ENCODE measurements around the gene KEAP1. TPM values are rescaled to one million over a fixed set of nuclear protein-coding genes. Genes with fewer than 3 reads are reported as not detected.
"Not testable (repeated sequence)": the region's sequence is repeated elsewhere in the genome, so short reads cannot be mapped to it uniquely, and the experiment has no call there.

KEAP1 gene
- polyA plus RNA-seq, 4 donors = 35.1 to 73.8 (median 56.4) TPM

DNA sequence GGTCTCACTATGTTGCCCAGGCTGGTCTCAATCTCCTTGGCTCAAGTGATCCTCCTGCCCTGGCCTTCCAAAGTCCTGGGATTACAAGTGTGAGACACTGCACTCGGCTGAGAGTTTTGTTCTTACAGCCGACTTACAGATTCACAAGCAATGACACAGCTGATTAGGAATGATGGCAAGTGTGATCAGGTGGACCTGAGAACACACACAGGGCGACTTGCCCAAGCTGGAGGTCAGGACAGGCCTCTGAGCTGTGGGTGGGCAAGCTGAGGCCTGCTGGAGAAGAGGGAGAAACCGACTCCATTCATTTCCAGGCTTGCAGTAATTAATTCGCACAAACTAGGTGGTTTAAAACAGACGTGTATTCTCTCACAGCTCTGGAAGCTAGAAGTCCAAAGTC, 32.5 kb upstream of the KEAP1 start:
- peaks cover 0 to 5% of the 10 kb centered on the region in 2 donors for H3K9me3 ChIP-seq (ENCODE audit: control insufficient read depth in 2 of 2, insufficient read depth in 1 of 2, low read depth in 1 of 2, low read length in 1 of 2)
- DNase-seq (no peak), FAIRE-seq (no peak)
- no peaks in the 10 kb centered on the region for H3K4me1 ChIP-seq (ENCODE audit: control insufficient read depth in 3 of 3, insufficient read depth in 2 of 3, low read depth in 1 of 3, low read length in 2 of 3)
- 42 to 74% (median 51%) methylated on average over 6 of the region's 6 CpGs for WGBS, 3 donors
- H3K36me3 ChIP-seq (ENCODE audit: control insufficient read depth in 3 of 3, insufficient read depth in 2 of 3, low read depth in 1 of 3, low read length in 3 of 3) = no peaks in the 10 kb centered on the region
- H3K27me3 ChIP-seq (ENCODE audit: control insufficient read depth in 3 of 3, insufficient read depth in 3 of 3, low read length in 3 of 3) = peaks cover 0 to 5% (median 0%) of the 10 kb centered on the region in 3 donors
- H3K27ac ChIP-seq (ENCODE audit: low read depth in 1 of 3, low read length in 2 of 3) = no peak overlapping the region
- no peak overlapping the region for H3K4me3 ChIP-seq (ENCODE audit: low read depth in 1 of 3, low read length in 3 of 3)

DNA sequence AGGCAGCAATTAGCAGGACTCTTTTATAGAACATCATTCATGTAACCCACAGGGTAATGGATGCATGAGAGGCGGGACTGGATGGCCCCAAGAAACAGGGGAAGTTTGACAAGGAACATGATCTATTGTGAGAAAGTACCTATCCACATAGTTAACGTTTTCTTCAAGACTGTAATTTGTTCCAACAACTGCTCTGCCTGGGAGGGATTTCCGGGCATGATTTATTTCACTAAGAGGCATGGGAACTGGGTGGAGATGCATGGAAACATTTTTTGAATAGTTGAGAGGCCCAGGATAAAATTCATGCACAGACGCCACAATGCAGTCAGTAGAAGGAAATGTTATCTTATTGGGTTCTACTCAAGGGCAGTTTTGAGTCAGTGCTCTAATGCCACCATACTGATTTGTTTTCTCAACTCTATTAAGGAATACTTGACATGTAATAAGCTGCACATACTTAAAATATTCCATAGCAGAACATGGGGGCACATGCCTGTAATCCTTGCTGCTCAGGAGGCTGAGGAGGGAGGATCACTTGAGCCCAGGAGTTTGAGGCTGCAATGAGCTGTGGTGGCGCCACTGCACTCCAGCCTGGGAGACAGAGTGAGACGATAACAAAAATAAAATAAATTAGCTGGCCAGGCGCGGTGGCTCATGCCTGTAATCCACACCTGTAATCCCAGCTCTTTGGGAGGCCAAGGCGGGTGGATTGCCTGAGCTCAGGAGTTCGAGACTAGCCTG, 30.7 kb upstream of the KEAP1 start:
- Histone ChIP-seq H3K27ac (ENCODE audit: low read depth in 1 of 3, low read length in 2 of 3) (no peak overlapping the region), H3K27me3 (ENCODE audit: control insufficient read depth in 3 of 3, insufficient read depth in 3 of 3, low read length in 3 of 3) (peaks cover 0 to 5% (median 0%) of the 10 kb centered on the region in 3 donors), H3K4me1 (ENCODE audit: control insufficient read depth in 3 of 3, insufficient read depth in 2 of 3, low read depth in 1 of 3, low read length in 2 of 3) (no peaks in the 10 kb centered on the region), H3K4me3 (ENCODE audit: low read depth in 1 of 3, low read length in 3 of 3) (no peak overlapping the region), H3K9me3 (ENCODE audit: control insufficient read depth in 2 of 2, insufficient read depth in 1 of 2, low read depth in 1 of 2, low read length in 1 of 2) (peaks cover 0 to 5% of the 10 kb centered on the region in 2 donors), H3K36me3 (ENCODE audit: control insufficient read depth in 3 of 3, insufficient read depth in 2 of 3, low read depth in 1 of 3, low read length in 3 of 3) (no peaks in the 10 kb centered on the region)
- no peak for FAIRE-seq
- WGBS, 3 donors = 68 to 82% (median 78%) methylated on average over 10 of the region's 10 CpGs
- DNase-seq = no peak

DNA sequence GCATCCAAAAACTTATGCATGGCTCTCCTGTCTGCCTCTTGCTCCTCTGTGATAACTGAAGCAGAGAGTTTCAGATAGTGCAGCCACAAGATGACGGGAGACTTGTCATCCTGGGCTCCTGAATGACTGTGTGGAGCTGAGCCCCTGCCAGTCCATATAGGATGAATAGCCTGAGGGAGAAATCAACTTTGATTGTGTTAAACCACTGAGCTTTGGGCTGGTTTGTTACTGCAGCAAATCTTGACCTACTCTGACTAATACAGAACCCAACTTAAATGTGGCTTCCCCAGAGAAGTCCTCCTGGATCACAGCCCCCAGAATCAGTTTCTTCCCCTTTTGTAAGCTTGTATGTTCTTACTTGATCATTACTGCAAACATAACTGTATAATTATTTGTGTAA, 29.3 kb upstream of the KEAP1 start:
- Histone ChIP-seq H3K4me3 (ENCODE audit: low read depth in 1 of 3, low read length in 3 of 3) (no peak overlapping the region), H3K9me3 (ENCODE audit: control insufficient read depth in 2 of 2, insufficient read depth in 1 of 2, low read depth in 1 of 2, low read length in 1 of 2) (peaks cover 0 to 5% of the 10 kb centered on the region in 2 donors), H3K4me1 (ENCODE audit: control insufficient read depth in 3 of 3, insufficient read depth in 2 of 3, low read depth in 1 of 3, low read length in 2 of 3) (no peaks in the 10 kb centered on the region), H3K27me3 (ENCODE audit: control insufficient read depth in 3 of 3, insufficient read depth in 3 of 3, low read length in 3 of 3) (peaks cover 0 to under 1% (median 0%) of the 10 kb centered on the region in 3 donors), H3K27ac (ENCODE audit: low read depth in 1 of 3, low read length in 2 of 3) (no peak overlapping the region), H3K36me3 (ENCODE audit: control insufficient read depth in 3 of 3, insufficient read depth in 2 of 3, low read depth in 1 of 3, low read length in 3 of 3) (no peaks in the 10 kb centered on the region)
- FAIRE-seq (no peak), DNase-seq (no peak)
- 83 to 94% (median 85%) methylated on average over 1 of the region's 1 CpG for WGBS, 3 donors

- H3K4me1 ChIP-seq (ENCODE audit: control insufficient read depth in 3 of 3, insufficient read depth in 2 of 3, low read depth in 1 of 3, low read length in 2 of 3); H3K4me3 ChIP-seq (ENCODE audit: low read depth in 1 of 3, low read length in 3 of 3); H3K36me3 ChIP-seq (ENCODE audit: control insufficient read depth in 3 of 3, insufficient read depth in 2 of 3, low read depth in 1 of 3, low read length in 3 of 3); H3K27me3 ChIP-seq (ENCODE audit: control insufficient read depth in 3 of 3, insufficient read depth in 3 of 3, low read length in 3 of 3); FAIRE-seq; H3K27ac ChIP-seq (ENCODE audit: low read depth in 1 of 3, low read length in 2 of 3); DNase-seq; H3K9me3 ChIP-seq (ENCODE audit: control insufficient read depth in 2 of 2, insufficient read depth in 1 of 2, low read depth in 1 of 2, low read length in 1 of 2): not testable (repeated sequence)
- 88 to 92% (median 89%) methylated on average over 8 of the region's 8 CpGs for WGBS, 3 donors
Measured at GRCh38 chr19:10526887-10527286, 23.7 kb upstream of the KEAP1 start.

- no peaks in the 10 kb centered on the region for H3K9me3 ChIP-seq (ENCODE audit: control insufficient read depth in 2 of 2, insufficient read depth in 1 of 2, low read depth in 1 of 2, low read length in 1 of 2)
- 74 to 90% (median 87%) methylated on average over 7 of the region's 7 CpGs for WGBS, 3 donors
- FAIRE-seq (no peak), DNase-seq (no peak)
- no peak overlapping the region for H3K4me3 ChIP-seq (ENCODE audit: low read depth in 1 of 3, low read length in 3 of 3)
- H3K27me3 ChIP-seq (ENCODE audit: control insufficient read depth in 3 of 3, insufficient read depth in 3 of 3, low read length in 3 of 3) = peaks cover 0 to 15% (median 4%) of the 10 kb centered on the region in 3 donors
- no peaks in the 10 kb centered on the region for H3K4me1 ChIP-seq (ENCODE audit: control insufficient read depth in 3 of 3, insufficient read depth in 2 of 3, low read depth in 1 of 3, low read length in 2 of 3)
- H3K36me3 ChIP-seq (ENCODE audit: control insufficient read depth in 3 of 3, insufficient read depth in 2 of 3, low read depth in 1 of 3, low read length in 3 of 3) = no peaks in the 10 kb centered on the region
- H3K27ac ChIP-seq (ENCODE audit: low read depth in 1 of 3, low read length in 2 of 3) = no peak overlapping the region
Measured at GRCh38 chr19:10525636-10526035, 22.5 kb upstream of the KEAP1 start.

- WGBS, 3 donors = 72 to 80% (median 73%) methylated on average over 3 of the region's 3 CpGs
- no peaks in the 10 kb centered on the region for H3K9me3 ChIP-seq (ENCODE audit: control insufficient read depth in 2 of 2, insufficient read depth in 1 of 2, low read depth in 1 of 2, low read length in 1 of 2)
- DNase-seq = no peak
- no peak overlapping the region for H3K4me3 ChIP-seq (ENCODE audit: low read depth in 1 of 3, low read length in 3 of 3)
- no peak for FAIRE-seq
- no peak overlapping the region for H3K27ac ChIP-seq (ENCODE audit: low read depth in 1 of 3, low read length in 2 of 3)
- H3K27me3 ChIP-seq (ENCODE audit: control insufficient read depth in 3 of 3, insufficient read depth in 3 of 3, low read length in 3 of 3) = peaks cover 0 to 37% (median 11%) of the 10 kb centered on the region in 3 donors
- no peaks in the 10 kb centered on the region for H3K4me1 ChIP-seq (ENCODE audit: control insufficient read depth in 3 of 3, insufficient read depth in 2 of 3, low read depth in 1 of 3, low read length in 2 of 3)
- no peaks in the 10 kb centered on the region for H3K36me3 ChIP-seq (ENCODE audit: control insufficient read depth in 3 of 3, insufficient read depth in 2 of 3, low read depth in 1 of 3, low read length in 3 of 3)
Measured at GRCh38 chr19:10523135-10523636, 20.0 kb upstream of the KEAP1 start.

DNA sequence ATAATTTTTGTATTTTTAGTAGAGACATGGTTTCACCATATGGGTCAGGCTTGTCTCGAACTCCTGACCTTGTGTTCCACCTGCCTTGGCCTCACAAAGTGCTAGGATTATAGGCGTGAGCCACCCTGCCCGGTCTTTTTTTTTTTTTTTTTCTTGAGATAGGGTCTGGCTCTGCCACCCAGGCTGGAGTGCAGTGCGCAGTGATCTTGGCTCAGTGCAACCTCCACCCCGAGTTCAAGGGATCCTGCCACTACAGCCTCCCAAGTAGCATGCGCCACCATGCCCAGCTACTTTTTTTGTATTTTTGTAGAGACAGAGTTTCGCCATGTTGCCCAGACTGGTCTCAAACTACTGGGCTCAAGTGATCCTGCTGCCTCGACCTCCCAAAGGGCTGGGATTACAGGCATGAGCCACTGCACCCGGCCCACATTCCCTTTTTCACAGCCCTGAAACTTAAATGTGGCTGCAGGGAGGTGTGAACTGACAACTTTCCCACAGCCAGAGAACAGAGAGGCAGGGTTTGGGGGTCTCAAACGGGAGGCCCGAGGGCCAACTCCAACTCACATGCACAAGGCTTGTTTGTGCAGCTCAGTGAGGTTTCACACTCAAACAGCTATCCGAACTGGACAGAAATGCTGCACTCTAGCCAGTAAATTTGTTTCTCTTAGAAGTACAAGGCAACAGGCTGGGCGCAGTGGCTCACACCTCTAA, 18.5 kb upstream of the KEAP1 start:
- no peaks in the 10 kb centered on the region for H3K4me1 ChIP-seq (ENCODE audit: control insufficient read depth in 3 of 3, insufficient read depth in 2 of 3, low read depth in 1 of 3, low read length in 2 of 3)
- no peaks in the 10 kb centered on the region for H3K36me3 ChIP-seq (ENCODE audit: control insufficient read depth in 3 of 3, insufficient read depth in 2 of 3, low read depth in 1 of 3, low read length in 3 of 3)
- H3K27ac ChIP-seq (ENCODE audit: low read depth in 1 of 3, low read length in 2 of 3) = no peak overlapping the region
- H3K9me3 ChIP-seq (ENCODE audit: control insufficient read depth in 2 of 2, insufficient read depth in 1 of 2, low read depth in 1 of 2, low read length in 1 of 2) = no peaks in the 10 kb centered on the region
- peaks cover 8 to 51% (median 21%) of the 10 kb centered on the region in 3 donors for H3K27me3 ChIP-seq (ENCODE audit: control insufficient read depth in 3 of 3, insufficient read depth in 3 of 3, low read length in 3 of 3)
- 71 to 81% (median 72%) methylated on average over 12 to 13 of the region's 13 CpGs for WGBS, 3 donors
- FAIRE-seq = no peak
- no peak for DNase-seq
- H3K4me3 ChIP-seq (ENCODE audit: low read depth in 1 of 3, low read length in 3 of 3) = no peak overlapping the region

DNA sequence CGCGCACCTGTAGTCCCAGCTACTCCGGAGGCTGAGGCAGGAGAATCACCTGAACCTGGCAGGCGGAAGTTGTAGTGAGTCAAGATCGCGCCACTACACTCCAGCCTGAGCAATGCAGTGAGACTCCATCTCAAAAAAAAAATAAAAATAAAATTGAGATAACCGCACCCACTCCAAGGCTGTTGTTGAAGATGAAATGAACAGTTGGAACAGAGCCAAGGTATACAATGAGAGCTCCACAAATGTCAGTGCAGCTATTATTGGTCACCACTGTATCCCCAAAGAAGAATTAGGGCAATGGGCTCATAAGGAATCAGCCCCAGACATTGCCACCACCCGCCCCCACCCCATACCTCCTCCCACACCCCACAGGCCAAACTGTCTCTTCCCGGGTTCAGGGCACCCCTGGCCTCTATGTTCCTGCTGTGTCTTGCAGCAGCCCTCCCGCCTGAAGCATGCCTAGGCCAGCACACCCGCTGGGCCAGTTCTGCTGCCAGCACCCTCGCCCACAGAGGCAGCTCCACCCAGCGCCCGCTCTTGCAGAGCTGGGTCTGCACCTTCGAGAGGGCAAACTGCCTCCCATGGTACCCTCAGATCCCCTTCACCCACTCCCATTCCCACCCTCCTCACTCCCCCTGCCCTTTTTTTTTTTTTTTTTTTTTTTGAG, 17.6 kb upstream of the KEAP1 start:
- FAIRE-seq = no peak
- H3K4me3 ChIP-seq (ENCODE audit: low read depth in 1 of 3, low read length in 3 of 3) = no peak overlapping the region
- H3K36me3 ChIP-seq (ENCODE audit: control insufficient read depth in 3 of 3, insufficient read depth in 2 of 3, low read depth in 1 of 3, low read length in 3 of 3) = no peaks in the 10 kb centered on the region
- H3K27ac ChIP-seq (ENCODE audit: low read depth in 1 of 3, low read length in 2 of 3) = no peak overlapping the region
- DNase-seq = no peak
- no peaks in the 10 kb centered on the region for H3K4me1 ChIP-seq (ENCODE audit: control insufficient read depth in 3 of 3, insufficient read depth in 2 of 3, low read depth in 1 of 3, low read length in 2 of 3)
- 57 to 86% (median 71%) methylated on average over 15 of the region's 15 CpGs for WGBS, 3 donors
- H3K27me3 ChIP-seq (ENCODE audit: control insufficient read depth in 3 of 3, insufficient read depth in 3 of 3, low read length in 3 of 3) = peaks cover 8 to 60% (median 27%) of the 10 kb centered on the region in 3 donors
- no peaks in the 10 kb centered on the region for H3K9me3 ChIP-seq (ENCODE audit: control insufficient read depth in 2 of 2, insufficient read depth in 1 of 2, low read depth in 1 of 2, low read length in 1 of 2)
